Body of pancreas (tissue), 4 donors: ENCODE data around the gene BRD3.

Experiments used
- CTCF ChIP-seq, 7 experiments: fragments of 450-650 bp in 4 of 7; fragments of 200-600 bp in 3 of 7; sonication (generic) in 3 of 7; IDR thresholded peaks; one replicate each; pipeline ENCODE4 v1.5.1; 2016 to 2019; ENCODE audit warnings: antibody characterized with exemption in 7 of 7
- POLR2A ChIP-seq, 3 donors: fragments of 450-650 bp; IDR thresholded peaks; one replicate each; pipeline ENCODE4 v1.6.1; 2016; ENCODE audit warnings: antibody characterized with exemption in 3 of 3, mild to moderate bottlenecking in 2 of 3

GRCh38 chr9:134062461-134063087 is 5.3 kb downstream of the BRD3 start:
- TF ChIP-seq CTCF (IDR thresholded peaks at IDR 0.05), result no peak
- no peak for TF ChIP-seq POLR2A (IDR thresholded peaks at IDR 0.05)
